ENCODE measurements around the gene MAMSTR. TPM values are rescaled to one million over a fixed set of nuclear protein-coding genes. Genes with fewer than 3 reads are reported as not detected.
"Not testable (repeated sequence)": the region's sequence is repeated elsewhere in the genome, so short reads cannot be mapped to it uniquely, and the experiment has no call there.

MAMSTR gene
- total RNA-seq, 1 donor from 2014 or later, result 0.25 TPM

DNA sequence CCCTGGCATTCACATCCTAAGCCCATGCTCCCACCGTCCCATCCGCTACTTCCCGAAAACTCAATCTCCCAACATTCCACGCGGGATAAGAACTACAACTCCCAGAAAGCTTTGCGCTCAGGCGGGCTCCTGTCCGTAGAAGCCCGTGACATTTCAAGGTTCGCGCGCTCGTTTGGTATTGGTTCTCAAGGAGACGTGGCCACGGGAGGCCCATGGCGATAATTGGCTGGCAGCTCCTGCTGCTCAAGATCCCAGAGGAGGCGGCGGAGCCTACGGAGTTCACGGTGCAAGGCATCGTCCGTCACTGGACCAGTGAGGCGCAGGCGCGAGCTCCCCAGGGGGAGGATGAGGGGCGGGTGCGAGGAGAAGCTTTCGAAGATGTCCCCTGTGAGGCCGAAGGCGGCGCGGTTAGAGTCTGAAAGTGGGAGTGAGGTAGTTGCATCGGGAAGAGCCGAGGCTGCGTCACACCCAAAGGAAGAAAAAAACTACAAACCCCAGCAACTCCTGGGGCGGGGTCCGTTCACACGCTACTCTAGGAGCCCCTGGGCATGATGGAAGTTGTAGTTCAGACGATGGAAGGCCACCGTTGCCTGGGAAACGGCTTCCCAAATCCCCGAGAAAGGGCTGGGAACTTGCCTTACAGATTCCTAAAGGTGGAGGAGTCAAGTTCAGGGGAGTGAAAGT, 1.2 kb upstream of the MAMSTR start:
- peak; percentile 98 for DNase-seq (ENCODE audit: low read depth)

DNA sequence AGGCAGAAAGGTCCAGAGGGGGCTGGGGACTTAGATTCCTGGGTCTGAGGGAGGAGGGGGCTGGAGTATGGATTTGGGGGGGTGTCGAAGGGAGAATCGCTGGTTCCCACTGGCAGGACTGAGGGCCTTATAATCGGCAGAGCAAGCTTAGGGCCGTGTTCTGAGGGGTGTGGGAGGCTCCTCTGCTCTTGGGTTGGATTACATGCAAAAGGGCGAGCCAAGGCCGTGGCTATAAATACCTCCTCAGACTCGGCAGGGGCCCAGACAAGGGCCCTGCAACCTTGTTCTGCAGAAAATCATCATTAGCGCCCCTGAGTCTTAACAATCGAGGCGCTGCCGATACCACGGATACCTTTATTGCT, 707 bp upstream of the MAMSTR start:
- no peak for DNase-seq (ENCODE audit: low read depth)

DNA sequence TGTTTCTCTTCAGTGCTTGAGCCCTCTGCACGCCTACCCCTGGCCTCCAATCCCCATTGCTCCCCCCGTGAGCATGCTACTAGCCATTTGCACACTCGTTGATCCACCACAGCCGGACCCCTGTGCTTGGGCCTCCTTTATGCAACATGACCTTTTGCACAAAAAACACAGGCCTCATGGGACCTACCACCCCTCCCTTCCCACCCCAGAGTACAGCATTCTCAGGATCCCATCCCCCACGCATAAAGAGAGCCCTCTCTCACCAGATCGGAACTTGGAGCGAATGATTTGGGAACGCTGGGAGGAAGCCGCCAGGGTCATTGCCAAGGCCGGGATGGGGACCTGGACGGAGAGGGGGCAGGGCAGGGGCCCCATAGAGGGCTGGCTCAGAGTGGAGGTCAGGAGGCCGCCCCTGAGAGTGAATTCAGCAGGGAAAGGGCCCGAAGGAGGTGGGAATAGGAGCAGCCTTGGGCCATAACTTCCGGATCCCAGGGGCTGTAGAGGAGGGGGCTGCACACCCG, 754 bp downstream of the MAMSTR start:
- DNase-seq (ENCODE audit: low read depth), result no peak

DNA sequence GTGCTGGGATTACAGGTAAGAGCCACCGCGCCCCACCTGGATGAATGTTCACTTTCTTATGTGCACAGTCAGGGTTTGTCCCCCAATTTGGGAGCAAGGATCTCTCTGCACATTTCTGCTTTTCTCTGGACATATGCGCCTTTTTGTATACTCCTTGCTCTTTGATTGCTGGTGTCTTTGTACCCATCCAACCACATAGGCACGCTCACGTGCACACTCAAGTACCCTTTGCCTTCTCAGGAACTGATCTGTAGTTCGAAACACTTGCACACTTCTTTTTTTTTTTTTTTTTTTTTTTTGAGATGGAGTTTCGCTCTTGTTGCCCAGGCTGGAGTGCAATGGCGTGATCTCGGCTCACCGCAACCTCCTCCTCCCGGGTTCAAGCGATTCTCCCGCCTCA, 1.4 kb downstream of the MAMSTR start:
- DNase-seq (ENCODE audit: low read depth), result not testable (repeated sequence)

DNA sequence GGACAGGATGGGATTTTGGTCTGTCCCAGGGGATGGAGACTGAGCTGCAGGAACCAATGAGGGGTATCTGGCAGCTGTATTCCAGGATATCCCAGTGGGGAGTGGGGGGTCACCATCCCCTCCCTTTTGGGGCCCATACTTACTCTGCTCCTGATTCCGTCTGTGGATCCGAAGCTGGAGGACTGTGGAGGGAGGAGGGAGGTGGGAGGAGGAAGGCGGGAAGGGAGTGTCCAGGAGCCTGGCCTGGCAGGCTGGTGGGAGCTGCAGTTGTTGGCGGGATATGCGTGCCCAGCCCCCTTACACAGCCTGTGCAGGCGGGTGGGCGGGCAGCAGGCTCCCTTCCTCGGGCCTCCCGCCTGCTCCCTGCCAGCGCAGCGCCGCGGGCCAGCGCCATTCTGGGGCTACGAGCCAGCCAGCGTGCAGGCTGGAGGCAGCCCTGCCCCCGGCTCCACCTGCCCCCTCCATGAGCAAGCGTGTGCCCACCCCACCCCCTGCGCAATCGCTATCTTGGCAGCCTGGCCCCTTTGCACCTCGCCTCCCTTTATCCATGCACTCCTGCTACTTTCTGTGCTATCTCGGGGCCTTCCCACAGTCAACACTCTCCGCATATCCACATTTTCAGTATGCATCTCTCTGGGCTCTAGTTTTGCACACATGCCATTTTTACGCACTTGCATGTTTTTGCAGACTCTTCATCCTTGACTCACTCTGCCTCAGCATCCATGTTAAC, 2.8 kb downstream of the MAMSTR start:
- DNase-seq (ENCODE audit: low read depth), result no peak

DNA sequence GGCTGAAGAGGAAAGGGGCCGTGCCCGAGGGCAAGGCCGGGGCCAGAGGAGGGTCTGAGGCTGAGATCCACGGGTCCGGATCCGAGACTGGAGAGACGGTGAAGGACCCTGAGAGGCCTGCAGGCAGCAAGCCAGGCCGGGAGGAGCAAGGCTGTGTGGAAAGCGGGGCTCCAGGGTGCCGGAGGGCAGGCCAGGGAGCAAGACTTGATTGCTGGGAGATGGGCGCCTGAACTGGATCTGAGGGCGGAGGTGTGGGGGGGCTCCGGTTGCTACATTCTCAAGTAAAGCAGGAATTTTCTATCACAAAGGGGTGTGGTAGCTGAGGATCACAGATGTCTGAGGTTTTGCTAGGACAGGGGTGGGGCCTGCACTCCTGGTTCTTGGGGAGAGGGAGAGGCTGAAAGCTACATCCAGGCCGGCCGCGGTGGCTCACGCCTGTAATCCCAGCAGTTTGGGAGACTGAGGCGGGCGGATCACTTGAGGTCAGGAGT, 3.8 kb downstream of the MAMSTR start:
- DNase-seq (ENCODE audit: low read depth), result no peak

DNA sequence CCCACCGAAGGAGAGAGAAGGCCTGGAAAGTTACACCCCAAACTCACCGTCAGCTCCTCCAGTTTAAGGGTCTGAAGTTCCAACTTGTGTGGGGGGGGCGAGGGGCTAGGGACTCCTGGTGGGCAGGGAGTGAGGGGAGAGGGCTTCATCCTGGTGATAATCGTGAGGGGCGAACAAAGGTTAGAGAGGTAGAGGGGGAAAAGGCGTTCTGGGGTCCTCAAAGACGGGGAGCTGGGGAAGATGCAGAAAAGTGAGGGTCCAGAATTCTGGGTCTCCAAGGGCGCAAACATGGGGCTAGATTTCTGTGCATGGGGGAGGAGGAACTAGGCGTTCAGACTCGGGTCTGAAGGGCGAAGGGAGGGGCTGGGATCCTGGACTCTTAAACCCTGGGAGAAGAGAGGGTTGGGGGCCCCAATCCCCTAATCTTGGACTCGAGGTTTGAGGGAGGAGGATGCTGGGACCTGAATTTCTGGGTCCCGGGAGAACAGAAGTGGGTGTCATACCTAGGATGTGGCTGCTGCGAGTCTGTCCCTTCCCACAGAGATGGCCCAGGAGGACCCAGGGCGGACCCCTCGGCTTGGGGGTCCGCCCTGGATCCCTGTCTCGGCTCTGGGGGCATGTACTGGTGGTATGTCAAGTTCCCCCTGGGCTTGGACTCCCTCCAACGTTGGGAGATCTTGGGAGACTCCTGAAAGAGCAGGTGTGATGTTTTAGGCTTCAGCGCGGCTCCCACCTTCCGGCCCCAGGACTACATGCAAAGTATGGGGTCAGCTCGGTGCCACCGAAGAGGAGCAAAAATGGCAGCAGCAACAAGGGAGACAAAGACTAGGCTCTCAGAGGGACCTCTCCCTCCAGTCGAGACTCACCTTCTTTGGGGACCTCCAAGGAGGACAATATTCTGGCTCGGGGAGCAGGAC, 4.5 kb downstream of the MAMSTR start:
- DNase-seq (ENCODE audit: low read depth), result no peak

DNA sequence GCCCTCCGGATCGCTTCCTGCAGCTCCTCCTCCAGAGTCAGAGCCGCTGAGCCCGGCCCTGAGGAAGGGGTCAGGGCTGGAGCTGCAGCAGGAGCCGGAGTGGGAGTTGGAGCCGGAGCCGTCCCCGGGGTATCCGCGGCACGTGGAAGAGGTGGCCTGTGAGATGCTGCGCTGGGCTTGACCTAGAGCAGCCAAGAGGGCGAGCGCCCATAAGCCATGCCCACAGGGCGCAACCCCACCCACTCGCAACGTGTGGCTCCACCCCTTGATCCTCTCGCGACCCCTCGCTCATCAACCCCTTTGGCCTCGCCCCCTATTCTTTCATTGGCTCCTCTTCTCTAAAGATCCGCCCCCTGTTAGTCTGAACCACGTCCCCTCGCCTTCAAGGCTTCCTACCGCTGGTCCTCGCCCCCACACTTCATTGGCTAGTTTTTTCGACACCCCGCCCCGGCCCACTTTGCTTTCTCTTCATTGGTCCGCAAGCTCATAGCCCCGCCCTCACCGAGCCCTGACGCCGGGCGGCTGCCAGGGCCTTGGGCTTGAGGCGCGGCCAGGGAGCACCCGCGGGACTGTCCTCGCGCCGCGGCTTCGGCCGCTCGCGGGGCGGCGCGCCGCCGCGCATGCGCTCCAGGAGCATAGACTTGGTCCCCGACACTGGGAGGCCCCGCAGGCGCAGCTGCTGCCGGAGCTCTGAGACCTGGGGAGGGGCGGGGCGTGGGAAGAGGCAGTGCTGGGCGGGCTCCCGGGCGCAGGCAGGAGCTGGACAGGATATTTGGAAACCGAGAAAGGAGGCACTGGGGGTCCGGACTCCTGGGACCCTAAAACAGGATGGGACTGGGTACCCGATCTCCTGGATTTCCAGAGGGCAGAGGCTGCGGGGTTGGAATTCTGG, 5.4 kb downstream of the MAMSTR start:
- peak; percentile 98 for DNase-seq (ENCODE audit: low read depth)

DNA sequence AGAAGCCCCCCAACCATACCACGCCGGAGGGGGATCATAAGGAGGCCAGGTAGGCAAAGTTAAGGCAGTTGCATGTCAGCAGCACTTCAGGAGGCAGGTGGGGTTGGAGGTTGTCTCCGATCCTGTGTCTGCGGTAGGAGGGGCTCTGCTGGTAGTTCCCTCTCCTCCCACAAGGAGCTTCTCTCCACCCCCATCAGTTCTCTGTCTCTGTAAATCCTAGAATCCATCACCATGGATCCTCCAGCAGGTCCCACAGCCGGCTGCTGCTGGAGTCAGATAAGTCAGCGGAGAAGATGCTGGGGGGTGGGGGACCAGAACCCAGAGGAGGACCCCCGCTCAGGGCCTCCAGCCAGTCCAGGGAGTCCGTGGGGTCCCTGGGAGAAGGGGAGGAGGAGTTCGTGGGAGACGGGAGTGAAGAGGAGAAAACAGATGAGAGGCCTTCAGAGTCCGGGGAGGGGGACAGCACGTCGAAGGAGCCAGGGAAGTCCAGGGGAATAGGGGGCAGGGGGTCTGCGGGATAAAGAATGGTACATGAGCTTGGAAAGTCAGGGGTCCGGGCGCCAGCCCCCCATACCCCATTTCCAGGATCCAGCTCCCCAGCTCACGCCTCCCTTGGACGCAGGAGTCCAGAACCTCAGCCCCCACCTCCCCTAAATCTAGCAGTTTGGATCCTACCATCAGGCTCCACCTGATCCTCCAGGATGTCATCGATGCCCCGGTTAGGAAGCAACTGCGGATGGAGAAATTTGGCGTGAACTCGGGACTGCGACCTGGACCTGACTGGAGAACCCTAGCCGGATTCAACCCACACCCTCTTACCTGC, 6.3 kb downstream of the MAMSTR start:
- peak; percentile 15 for DNase-seq (ENCODE audit: low read depth)

DNA sequence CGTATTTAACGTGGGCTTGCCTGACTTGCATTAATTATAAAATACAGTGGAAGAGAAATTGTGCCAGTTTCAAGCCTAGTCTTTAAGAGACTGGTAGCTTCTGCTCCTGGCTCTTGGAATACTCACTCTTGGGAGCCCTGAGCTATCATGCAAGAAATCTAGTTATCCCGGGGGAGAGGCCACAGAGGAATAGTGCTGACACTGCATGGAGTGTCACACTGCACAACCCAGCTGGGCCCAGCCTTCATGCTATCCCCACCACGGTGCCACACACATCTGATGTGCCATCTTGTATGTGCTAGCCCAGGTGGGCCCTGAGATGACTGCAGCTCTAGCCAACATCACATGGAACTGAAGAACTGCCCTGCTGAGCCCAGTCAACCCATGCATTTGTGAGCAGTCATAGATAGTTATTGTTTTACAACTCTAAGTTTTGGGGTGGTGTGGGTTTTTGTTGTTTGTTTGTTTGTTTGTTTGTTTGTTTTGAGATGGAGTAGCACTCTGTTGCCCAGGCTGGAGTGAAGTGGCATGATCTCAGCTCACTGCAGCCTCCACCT, 8.3 kb downstream of the MAMSTR start:
- no peak for DNase-seq (ENCODE audit: low read depth)

DNA sequence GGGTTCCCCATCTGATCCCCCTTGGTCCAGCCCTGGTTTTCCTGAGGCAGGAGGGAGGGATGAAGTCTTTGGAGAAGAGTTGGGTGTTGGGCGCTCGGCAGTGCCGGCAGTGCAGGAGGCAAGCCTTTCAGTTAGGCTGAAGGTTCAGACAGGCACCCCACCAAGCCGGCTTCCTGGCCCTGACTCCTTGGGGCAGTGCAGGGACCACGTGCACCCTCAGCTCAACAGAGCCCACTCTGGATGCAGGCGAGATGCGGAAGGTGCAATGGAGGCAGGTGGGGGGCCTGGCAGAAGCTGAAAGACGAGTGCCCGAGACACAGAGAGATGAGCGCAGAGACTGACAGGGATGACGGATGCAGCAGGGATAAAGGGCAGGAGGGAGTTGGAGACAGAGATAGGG, 11.1 kb downstream of the MAMSTR start:
- no peak for DNase-seq (ENCODE audit: low read depth)

DNA sequence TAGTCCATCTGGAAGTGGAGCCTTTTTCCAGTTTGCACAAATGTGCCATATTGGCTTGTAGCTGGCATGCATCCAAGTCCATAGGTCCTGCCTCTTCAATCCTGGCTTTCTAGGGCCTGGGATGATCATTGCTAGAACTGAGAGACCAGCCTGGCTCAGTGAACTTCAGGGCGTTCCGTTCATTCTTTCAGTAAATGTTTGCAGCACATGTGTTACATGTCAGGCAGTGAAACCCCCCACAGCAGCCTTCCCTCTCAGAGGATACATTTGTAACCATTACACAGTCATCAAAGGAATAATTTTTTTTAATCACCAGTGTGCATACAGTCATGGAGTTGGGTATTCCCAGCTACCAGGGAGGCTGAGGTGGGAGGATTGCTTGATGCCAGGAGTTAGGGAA, 14.1 kb downstream of the MAMSTR start:
- DNase-seq (ENCODE audit: low read depth), result no peak

DNA sequence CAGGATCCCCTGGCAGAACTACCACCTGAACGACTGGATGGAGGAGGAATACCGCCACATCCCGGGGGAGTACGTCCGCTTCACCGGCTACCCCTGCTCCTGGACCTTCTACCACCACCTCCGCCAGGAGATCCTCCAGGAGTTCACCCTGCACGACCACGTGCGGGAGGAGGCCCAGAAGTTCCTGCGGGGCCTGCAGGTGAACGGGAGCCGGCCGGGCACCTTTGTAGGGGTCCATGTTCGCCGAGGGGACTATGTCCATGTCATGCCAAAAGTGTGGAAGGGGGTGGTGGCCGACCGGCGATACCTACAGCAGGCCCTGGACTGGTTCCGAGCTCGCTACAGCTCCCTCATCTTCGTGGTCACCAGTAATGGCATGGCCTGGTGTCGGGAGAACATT, 16.2 kb downstream of the MAMSTR start:
- no peak for DNase-seq (ENCODE audit: low read depth)

DNA sequence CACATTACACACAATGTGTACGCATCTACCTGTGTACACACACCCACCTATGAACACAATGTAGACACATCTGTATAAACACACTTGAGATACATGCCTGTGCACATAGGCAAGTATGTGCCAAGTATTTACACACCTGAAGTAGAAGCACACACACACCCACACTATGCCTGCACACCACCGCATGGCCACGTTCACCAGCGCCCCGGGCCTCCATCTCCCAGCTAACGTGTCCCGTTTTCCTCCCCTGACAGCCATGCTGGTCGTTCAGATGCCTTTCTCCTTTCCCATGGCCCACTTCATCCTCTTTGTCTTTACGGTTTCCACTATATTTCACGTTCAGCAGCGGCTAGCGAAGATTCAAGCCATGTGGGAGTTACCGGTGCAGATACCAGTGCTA, 16.8 kb downstream of the MAMSTR start:
- DNase-seq (ENCODE audit: low read depth), result no peak

DNA sequence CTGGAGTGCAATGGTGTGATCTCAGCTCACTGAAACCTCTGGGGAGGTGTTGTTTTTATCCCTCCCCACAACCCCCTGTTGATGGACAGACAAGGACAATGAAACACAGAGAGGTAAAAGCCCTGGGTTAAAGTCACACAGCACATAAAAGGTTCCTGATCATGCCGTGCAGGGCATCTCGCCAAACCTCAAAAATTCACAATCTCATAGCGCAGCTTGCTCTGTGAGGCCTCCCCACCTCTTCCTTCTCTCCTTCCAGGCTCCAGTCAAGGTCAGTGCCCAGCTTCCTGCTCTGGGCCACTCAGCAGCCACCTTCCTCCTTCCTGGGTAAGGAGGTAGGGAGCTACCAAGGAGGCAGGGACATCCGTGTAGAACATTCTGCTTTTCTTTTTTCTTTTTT, 21.5 kb downstream of the MAMSTR start:
- DNase-seq (ENCODE audit: low read depth), result peak; percentile 53

DNA sequence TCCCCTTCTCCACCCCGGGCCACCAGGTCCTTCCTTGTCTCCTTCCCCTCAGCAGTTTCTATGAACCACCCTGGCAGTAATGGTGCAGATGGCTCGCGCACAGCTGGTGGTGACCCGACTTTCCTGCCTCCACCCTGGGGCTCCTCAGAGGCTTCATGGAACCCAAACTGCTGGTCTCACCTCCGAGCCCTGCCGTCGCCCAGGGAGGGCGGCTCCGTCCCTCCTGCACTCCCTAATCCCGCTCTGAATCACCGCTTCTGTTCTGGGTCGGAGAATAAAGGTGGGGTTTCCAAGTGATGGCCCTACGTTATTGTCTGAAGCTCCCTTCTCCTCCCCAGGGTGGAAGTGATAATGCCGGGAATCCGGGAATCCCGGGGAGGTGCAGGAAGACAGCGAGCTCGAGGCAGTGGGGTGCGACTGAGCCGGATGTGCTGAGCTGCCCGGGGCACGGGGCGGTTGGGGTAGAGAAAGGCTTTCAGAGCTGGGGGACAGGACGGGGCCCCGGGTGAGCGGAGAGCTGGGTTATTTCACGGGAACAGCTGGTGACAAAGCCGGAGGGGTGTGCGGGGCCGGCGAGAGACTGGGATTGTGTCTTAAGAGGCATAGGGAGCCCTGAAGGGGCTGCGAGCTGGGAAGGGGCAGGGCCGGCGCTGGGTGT, 23.0 kb downstream of the MAMSTR start:
- no peak for DNase-seq (ENCODE audit: low read depth)

DNA sequence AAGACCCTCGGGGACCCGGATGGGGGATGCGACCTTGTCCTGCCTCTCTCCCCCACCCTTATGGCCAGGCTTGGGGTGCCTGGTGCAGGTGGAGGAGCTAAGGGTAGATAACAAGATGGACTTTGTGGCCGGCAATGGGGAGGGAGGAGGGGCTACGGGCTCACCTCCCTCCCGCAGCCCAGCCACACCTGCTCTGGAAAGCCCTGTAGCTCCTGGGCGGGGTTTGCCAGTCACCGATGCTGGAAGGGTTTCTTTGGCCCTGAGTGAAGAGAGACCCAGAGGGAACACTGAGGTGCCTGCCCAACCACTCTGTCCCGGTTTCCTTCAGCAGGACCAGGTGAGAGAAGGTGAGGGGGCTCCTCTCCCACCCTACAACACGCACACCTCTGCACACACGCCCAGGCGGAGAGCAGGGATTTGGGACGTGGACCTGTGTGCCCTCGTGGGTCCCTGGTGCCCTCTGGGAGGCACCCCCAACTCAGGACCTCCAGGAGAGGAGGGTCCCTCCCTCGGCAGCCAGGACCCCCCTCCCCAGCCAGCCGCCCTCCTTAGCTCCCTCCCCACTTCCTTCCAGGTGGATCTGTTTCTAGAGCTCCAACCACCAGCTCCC, 23.7 kb downstream of the MAMSTR start, which contains the start of gene FUT2:
Gene FUT2 (plus strand): TSS at position 229 of the 610 bp plus-strand sequence. CDS start 6,986 bp downstream, outside the sequence.
- no peak for DNase-seq (ENCODE audit: low read depth)

DNA sequence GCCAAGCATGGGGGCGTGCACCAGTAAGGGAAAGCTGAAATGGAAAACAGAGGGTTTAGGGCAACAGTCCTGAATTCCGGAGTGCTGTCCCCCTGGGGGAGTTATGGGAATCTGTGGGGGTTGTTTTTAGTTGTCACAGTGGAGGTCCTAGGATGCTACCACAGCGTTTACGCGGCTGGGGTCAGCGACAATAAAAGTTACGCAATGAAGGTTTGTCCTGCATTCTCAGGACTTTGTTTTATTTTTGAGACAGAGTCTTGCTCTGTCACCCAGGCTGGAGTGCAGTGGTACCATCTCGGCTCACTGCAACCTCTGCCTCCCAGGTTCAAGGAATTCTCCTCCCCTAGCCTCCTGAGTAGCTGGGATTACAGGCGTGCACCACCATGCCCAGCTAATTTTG, 25.9 kb downstream of the MAMSTR start:
- not testable (repeated sequence) for DNase-seq (ENCODE audit: low read depth)

DNA sequence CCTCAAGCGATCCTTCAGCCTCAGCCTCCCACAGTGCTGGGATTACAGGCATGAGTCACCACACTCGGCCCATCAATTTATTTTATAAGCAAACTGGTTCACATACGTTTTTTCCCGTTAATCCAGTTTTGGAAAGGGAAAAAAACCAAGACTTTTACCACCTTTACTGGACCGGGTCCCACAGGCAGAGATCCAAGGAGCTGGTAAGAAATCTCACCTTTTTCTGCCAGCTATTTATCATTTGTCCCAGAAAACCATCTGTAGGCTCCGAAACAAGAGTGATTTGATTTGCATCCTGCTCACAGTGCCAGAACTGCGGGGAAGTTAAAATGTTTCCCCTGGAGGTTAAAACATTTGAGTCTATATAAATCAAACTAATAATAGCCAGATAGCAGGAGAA, 30.1 kb downstream of the MAMSTR start:
- DNase-seq (ENCODE audit: low read depth), result no peak
